ENCODE measurements around the gene RXRA. TPM values are rescaled to one million over a fixed set of nuclear protein-coding genes. Genes with fewer than 3 reads are reported as not detected.

Gene RXRA
- total RNA-seq, 2 donors from 2014 or later: 45.4 to 58.1 TPM

- peaks cover 54 to 74% of the 10 kb centered on the region in 2 donors for H3K4me1 ChIP-seq (ENCODE audit: control insufficient read depth in 1 of 2, low read depth in 2 of 2)
- ATAC-seq (ENCODE audit: insufficient number of reproducible peaks, low FRiP score, low read depth): no peak
Observed at GRCh38 chr9:134328341-134328840, 2.1 kb downstream of the RXRA start.

GRCh38 chr9:134328841-134329575, 2.8 kb downstream of the RXRA start:
- ATAC-seq (ENCODE audit: insufficient number of reproducible peaks, low FRiP score, low read depth) (no peak), DNase-seq (ENCODE audit: low spot score) (no peak)
- Histone ChIP-seq H3K4me1 (ENCODE audit: control insufficient read depth in 1 of 2, low read depth in 2 of 2) (peaks cover 56 to 74% of the 10 kb centered on the region in 2 donors), H3K4me3 (peak overlapping the region; percentile 83), H3K36me3 (no peaks in the 10 kb centered on the region), H3K27me3 (replicated peaks; ENCODE audit: insufficient read depth) (no peaks in the 10 kb centered on the region), H3K9me3 (no peaks in the 10 kb centered on the region), H3K27ac (peak overlapping the region; percentile 86 to 88)
- TF ChIP-seq CTCF (IDR thresholded peaks at IDR 0.05): no peak

More at GRCh38 chr9:134328341-134328840, 2.1 kb downstream of the RXRA start:
- DNase-seq (ENCODE audit: low spot score): no peak
- Histone ChIP-seq H3K27me3 (replicated peaks; ENCODE audit: insufficient read depth) (no peaks in the 10 kb centered on the region), H3K9me3 (no peaks in the 10 kb centered on the region), H3K4me3 (peak overlapping the region; percentile 83), H3K27ac (peak overlapping the region; percentile 86 to 88), H3K36me3 (no peaks in the 10 kb centered on the region)
- no peak for TF ChIP-seq CTCF (IDR thresholded peaks at IDR 0.05)

GRCh38 chr9:134329576-134329855, 3.3 kb downstream of the RXRA start:
- Histone ChIP-seq H3K27me3 (replicated peaks; ENCODE audit: insufficient read depth) (no peaks in the 10 kb centered on the region), H3K4me1 (ENCODE audit: control insufficient read depth in 1 of 2, low read depth in 2 of 2) (peaks cover 52 to 74% of the 10 kb centered on the region in 2 donors), H3K9me3 (no peaks in the 10 kb centered on the region), H3K4me3 (peak overlapping the region; percentile 83), H3K36me3 (no peaks in the 10 kb centered on the region), H3K27ac (peak overlapping the region; percentile 86 to 88)
- ATAC-seq (ENCODE audit: insufficient number of reproducible peaks, low FRiP score, low read depth) (no peak), DNase-seq (ENCODE audit: low spot score) (no peak)
- no peak for TF ChIP-seq CTCF (IDR thresholded peaks at IDR 0.05)

GRCh38 chr9:134329886-134330285, 3.6 kb downstream of the RXRA start:
- H3K4me3 ChIP-seq: peak overlapping the region; percentile 83
- H3K36me3 ChIP-seq: no peaks in the 10 kb centered on the region
- no peaks in the 10 kb centered on the region for H3K27me3 ChIP-seq (replicated peaks; ENCODE audit: insufficient read depth)
- H3K4me1 ChIP-seq (ENCODE audit: control insufficient read depth in 1 of 2, low read depth in 2 of 2): peaks cover 50 to 74% of the 10 kb centered on the region in 2 donors
- no peak for TF ChIP-seq CTCF (IDR thresholded peaks at IDR 0.05)
- ATAC-seq (ENCODE audit: insufficient number of reproducible peaks, low FRiP score, low read depth) (no peak), DNase-seq (ENCODE audit: low spot score) (no peak)
- peak overlapping the region; percentile 86 to 88 for H3K27ac ChIP-seq
- no peaks in the 10 kb centered on the region for H3K9me3 ChIP-seq

- no peaks in the 10 kb centered on the region for H3K27me3 ChIP-seq (replicated peaks; ENCODE audit: insufficient read depth)
- DNase-seq (ENCODE audit: low spot score) (no peak), ATAC-seq (ENCODE audit: insufficient number of reproducible peaks, low FRiP score, low read depth) (no peak)
- H3K4me1 ChIP-seq (ENCODE audit: control insufficient read depth in 1 of 2, low read depth in 2 of 2): peaks cover 50 to 78% of the 10 kb centered on the region in 2 donors
- no peak overlapping the region for H3K4me3 ChIP-seq
- H3K36me3 ChIP-seq: no peaks in the 10 kb centered on the region
- peak overlapping the region in 1 of 2 donors; percentile 28 for H3K27ac ChIP-seq
- no peak for TF ChIP-seq CTCF (IDR thresholded peaks at IDR 0.05)
- H3K9me3 ChIP-seq: no peaks in the 10 kb centered on the region
Observed at GRCh38 chr9:134330590-134330989, 4.3 kb downstream of the RXRA start.

Measured in thoracic aorta (tissue), 2 donors.